UCSD-AML1 (cell line): ENCODE data around the gene FOXN3.
A peak's percentile ranks its signal among the peaks of the same experiment; 100 is the strongest.

Experiments
- DNase-seq: peaks from one replicate; lab custom pipeline; 2025; ENCODE audit not compliant: unreplicated experiment; lab: John Stamatoyannopoulos, UW

FOXN3 gene

GRCh38 chr14:89432226-89432625 is 15.2 kb upstream of the FOXN3 start:
- DNase-seq, result no peak

- DNase-seq, result no peak
Observed at GRCh38 chr14:89430391-89431236, 13.6 kb upstream of the FOXN3 start.

- no peak for DNase-seq
Observed at GRCh38 chr14:89429199-89430181, 12.5 kb upstream of the FOXN3 start.

GRCh38 chr14:89428546-89429198 is 11.6 kb upstream of the FOXN3 start:
- no peak for DNase-seq

GRCh38 chr14:89428173-89428523 is 11.1 kb upstream of the FOXN3 start:
- DNase-seq, result no peak

- no peak for DNase-seq
Observed at GRCh38 chr14:89427426-89428172, 10.6 kb upstream of the FOXN3 start.

- DNase-seq, result no peak
Observed at GRCh38 chr14:89425931-89426330, 8.9 kb upstream of the FOXN3 start.

GRCh38 chr14:89424241-89424640 is 7.2 kb upstream of the FOXN3 start:
- no peak for DNase-seq

DNA sequence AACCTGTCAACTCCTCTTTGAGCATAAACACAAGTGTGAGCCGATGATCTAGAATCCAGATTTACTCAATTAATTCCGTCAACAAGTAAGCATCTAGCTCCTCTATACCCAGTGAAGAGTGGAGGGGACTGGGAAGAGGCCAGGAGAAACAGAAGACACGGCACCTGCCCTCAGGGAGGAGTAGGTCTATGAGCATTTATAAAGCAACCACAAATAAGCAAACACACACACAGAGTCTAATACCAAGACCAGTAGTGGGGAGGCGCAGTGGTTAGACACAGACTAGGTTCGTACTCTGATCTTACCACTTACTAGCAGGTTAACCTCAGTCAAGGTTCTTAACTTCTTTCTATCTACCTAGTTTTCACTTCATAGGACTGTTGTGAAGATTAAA is 5.9 kb upstream of the FOXN3 start:
- DNase-seq, result no peak

- DNase-seq, result no peak
Observed at GRCh38 chr14:89422181-89422951, 5.3 kb upstream of the FOXN3 start.

DNA sequence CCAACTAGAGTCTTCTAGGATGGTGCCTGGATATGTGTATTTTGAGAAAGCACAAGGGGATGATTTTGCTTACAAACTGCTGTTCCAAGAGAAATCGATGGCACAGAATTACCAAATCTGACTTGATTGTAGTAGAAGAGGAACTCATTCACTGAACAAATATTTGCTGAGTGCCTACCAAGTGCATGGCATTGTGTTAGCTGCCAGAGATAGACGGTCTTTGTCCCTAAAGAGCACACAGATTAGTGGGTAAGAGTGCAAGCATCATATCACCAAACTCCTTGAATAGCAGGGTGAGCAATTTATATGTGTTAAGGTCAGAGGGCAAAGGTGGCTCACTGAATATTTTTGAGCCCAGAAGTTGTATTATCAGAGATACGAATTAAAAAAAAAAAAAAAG is 3.5 kb upstream of the FOXN3 start:
- DNase-seq, result no peak

GRCh38 chr14:89419973-89420482 is 3.0 kb upstream of the FOXN3 start:
- no peak for DNase-seq

- no peak for DNase-seq
Observed at GRCh38 chr14:89418976-89419375, 1.9 kb upstream of the FOXN3 start.

DNA sequence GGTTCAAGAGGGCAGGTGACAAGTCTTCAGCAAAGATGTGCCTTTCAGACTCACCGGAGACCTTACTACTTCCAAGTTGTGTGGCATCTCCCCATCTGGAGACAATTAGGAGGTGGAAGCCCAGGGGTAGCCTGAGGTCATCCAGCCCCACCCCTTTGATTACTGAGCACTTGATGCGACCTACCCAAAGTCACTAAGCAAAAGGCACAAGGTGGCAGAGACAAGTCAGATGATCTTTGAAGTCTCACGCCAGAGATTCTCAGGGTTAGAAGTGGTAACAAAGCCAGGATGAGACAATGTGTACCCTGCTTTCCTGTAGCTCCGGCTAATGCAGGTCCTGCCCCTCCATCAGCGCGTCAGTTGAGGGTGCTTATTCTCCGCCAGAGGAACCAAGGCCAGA is 1.4 kb upstream of the FOXN3 start:
- no peak for DNase-seq

GRCh38 chr14:89417465-89418225 is 612 bp upstream of the FOXN3 start:
- peak; percentile 58 for DNase-seq

GRCh38 chr14:89416002-89416995 is 734 bp downstream of the FOXN3 start:
- peak; percentile 96 for DNase-seq

- DNase-seq, result no peak
Observed at GRCh38 chr14:89415159-89415558, 1.9 kb downstream of the FOXN3 start.

DNA sequence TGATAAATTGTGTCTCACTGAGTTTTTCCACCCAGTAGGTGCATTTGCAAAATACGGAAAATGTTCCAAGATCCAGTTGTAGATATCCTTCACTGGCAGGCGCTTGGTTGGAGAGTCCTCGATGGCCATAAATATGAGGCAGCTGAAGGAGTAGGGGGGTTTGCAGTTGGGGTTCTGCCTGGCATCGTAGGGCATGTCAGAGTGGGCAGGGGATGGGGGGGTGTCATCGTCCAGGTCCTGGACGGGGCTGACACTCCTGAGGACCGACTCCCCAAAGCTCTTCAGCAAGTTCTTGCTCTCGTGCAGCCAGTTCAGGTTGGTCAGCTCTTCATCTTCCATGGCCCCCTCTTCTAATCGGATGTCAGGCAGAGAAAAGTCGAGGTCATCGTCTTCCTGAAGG is 5.1 kb downstream of the FOXN3 start:
- DNase-seq, result no peak
